B cell (primary cell): ENCODE results near the gene APLP1. TPM values are rescaled to one million over a fixed set of nuclear protein-coding genes. Genes with fewer than 3 reads are reported as not detected.

ENCODE experiments used
- ATAC-seq: fragments of 200-7000 bp; cut with Tn5 transposase; one replicate; pipeline ENCODE4 v1.10.0; 2021; ENCODE audit warnings: low read depth, mild to moderate bottlenecking, moderate number of reproducible peaks, moderate library complexity
- CTCF ChIA-PET: fragments of 350-600 bp; sonication (Branson Sonifier 250); formaldehyde crosslinking; loops from one replicate; lab custom pipeline; 2021; ENCODE audit warnings: antibody characterized with exemption, inconsistent platforms; lab: Charles Lee
- POLR2A ChIA-PET: fragments of 350-600 bp; sonication (Branson Sonifier 250); formaldehyde crosslinking; loops from one replicate; lab custom pipeline; 2021; ENCODE audit warnings: antibody characterized with exemption; lab: Charles Lee
- DNase-seq: peaks from one replicate; pipeline ENCODE4 v3.0.0; 2013
- H2AFZ ChIP-seq: 2 replicates; pipeline ENCODE4 v1.6.1; 2012; ENCODE audit warnings: mild to moderate bottlenecking, low read depth, low read length; ENCODE audit not compliant: insufficient read depth, poor library complexity, severe bottlenecking
- H3K27ac ChIP-seq, 2 donors: 1 replicate in 1 of 2; 2 replicates in 1 of 2; pipeline ENCODE4 v1.5.1; 2012 to 2013; ENCODE audit warnings: low read length in 2 of 2, mild to moderate bottlenecking in 2 of 2, moderate library complexity in 1 of 2
- H3K27me3 ChIP-seq, 4 experiments: fragments of 200-600 bp in 1 of 4; sonication (generic) in 1 of 4; replicated peaks in 1 of 4; 1 replicate in 2 of 4; 2 replicates in 2 of 4; pipeline versions ENCODE4 v1.6.1 to v1.7.0; 2013 to 2016; ENCODE audit warnings: low read length in 3 of 4, mild to moderate bottlenecking in 2 of 4, mixed read lengths in 1 of 4, moderate library complexity in 1 of 4; ENCODE audit not compliant: insufficient read depth in 4 of 4, control insufficient read depth in 3 of 4; ENCODE audit errors: control extremely low read depth in 1 of 4
- H3K36me3 ChIP-seq, 2 experiments: replicated peaks in 1 of 2; 1 replicate in 1 of 2; 2 replicates in 1 of 2; pipeline versions ENCODE4 v1.6.1 to v1.7.1; 2013; ENCODE audit warnings: low read length in 1 of 2; ENCODE audit not compliant: insufficient read depth in 2 of 2, control insufficient read depth in 1 of 2; ENCODE audit errors: control extremely low read depth in 1 of 2, extremely low read depth in 1 of 2
- H3K4me1 ChIP-seq, 2 donors: fragments of 200-600 bp in 1 of 2; sonication (generic) in 1 of 2; 1 replicate in 1 of 2; 2 replicates in 1 of 2; pipeline versions ENCODE4 v1.5.1 to v1.6.1; 2013 to 2017; ENCODE audit warnings: low read length in 2 of 2; ENCODE audit not compliant: control insufficient read depth in 2 of 2, insufficient read depth in 2 of 2
- H3K4me2 ChIP-seq: replicated peaks from 2 replicates; pipeline ENCODE3; 2012; ENCODE audit warnings: mild to moderate bottlenecking, low read depth, low read length; ENCODE audit not compliant: poor library complexity, severe bottlenecking
- H3K4me3 ChIP-seq, 5 experiments: fragments of 200-600 bp in 1 of 5; sonication (generic) in 1 of 5; 1 replicate in 3 of 5; 2 replicates in 2 of 5; pipeline versions ENCODE4 v1.5.1 to v1.7.0; 2011 to 2016; ENCODE audit warnings: low read length in 4 of 5, mild to moderate bottlenecking in 4 of 5, low read depth in 2 of 5, control low read depth in 1 of 5, moderate library complexity in 1 of 5; ENCODE audit not compliant: insufficient read depth in 1 of 5; ENCODE audit errors: control extremely low read depth in 1 of 5, extremely low read depth in 1 of 5
- H3K79me2 ChIP-seq: fragments of 200-600 bp; sonication (generic); one replicate; pipeline ENCODE4 v1.6.0; 2016; ENCODE audit warnings: low read length; ENCODE audit not compliant: control insufficient read depth, insufficient read depth
- H3K9ac ChIP-seq: fragments of 200-600 bp; sonication (generic); 2 replicates; pipeline ENCODE4 v1.6.1; 2017; ENCODE audit warnings: mild to moderate bottlenecking, low read length, moderate library complexity
- H3K9me3 ChIP-seq, 3 donors: one replicate each; pipeline versions ENCODE4 v1.6.1 to v1.7.1; 2013; ENCODE audit warnings: low read length in 2 of 3; ENCODE audit not compliant: control insufficient read depth in 2 of 3, insufficient read depth in 1 of 3; ENCODE audit errors: control extremely low read depth in 1 of 3
- H4K20me1 ChIP-seq: 2 replicates; pipeline ENCODE4 v1.6.0; 2012; ENCODE audit warnings: mild to moderate bottlenecking, low read length; ENCODE audit not compliant: insufficient read depth, control insufficient read depth, poor library complexity, severe bottlenecking
- H3K27ac Mint-ChIP-seq: one replicate; pipeline ENCODE4 v1.8.0; 2021; ENCODE audit warnings: mixed read lengths
- H3K27me3 Mint-ChIP-seq: one replicate; pipeline ENCODE4 v1.8.0; 2021; ENCODE audit warnings: mixed read lengths
- H3K4me1 Mint-ChIP-seq: one replicate; pipeline ENCODE4 v1.8.0; 2021; ENCODE audit warnings: mixed read lengths
- H3K4me3 Mint-ChIP-seq: one replicate; pipeline ENCODE4 v1.8.0; 2021; ENCODE audit warnings: mixed read lengths
- H3K9me3 Mint-ChIP-seq: one replicate; pipeline ENCODE4 v1.8.0; 2022; ENCODE audit warnings: mixed read lengths; ENCODE audit not compliant: insufficient read depth
- EZH2 ChIP-seq: IDR thresholded peaks from 2 replicates; pipeline ENCODE4 v1.6.1; 2012; ENCODE audit warnings: borderline replicate concordance, low read depth, mild to moderate bottlenecking, moderate library complexity, low read length; ENCODE audit not compliant: insufficient read depth, poor library complexity, severe bottlenecking
- WGBS: methylation state at CpG from one replicate; pipeline ENCODE4 v1.1.5; 2013; ENCODE audit warnings: missing lambda C conversion rate; ENCODE audit not compliant: insufficient coverage; 5-methylcytosine and 5-hydroxymethylcytosine counted together
- intact Hi-C: fragments of 100-400 bp; cut with micrococcal nuclease; formaldehyde crosslinking; loops from one replicate; pipeline ENCODE4 v1.10.0; 2022
- polyA plus RNA-seq: library from polyadenylated mRNA; depleted of rRNA; stranded (reverse); fragments of >200 nt; gene quantifications from 2 replicates; pipeline ENCODE4 v1.2.3, GENCODE V29; 2012
- total RNA-seq, 2 donors: library from RNA; stranded (reverse); fragments of 120-200 nt in 1 of 2; gene quantifications; 1 replicate in 1 of 2; 2 replicates in 1 of 2; pipeline versions ENCODE4 v1.2.3 to v1.2.4, GENCODE V29; 2013 to 2022
- TF ChIP-seq, protein P1 (sequence below): fragments of 200-600 bp; IDR thresholded peaks from one replicate; pipeline ENCODE4 v1.8.0; 2022; ENCODE audit warnings: antibody characterized with exemption, mild to moderate bottlenecking

APLP1 gene
- total and polyA plus RNA-seq, 2 donors (not counting 1 experiment from before 2014, with no cell fraction given) = 0.06 TPM; not detected in 1

DNA sequence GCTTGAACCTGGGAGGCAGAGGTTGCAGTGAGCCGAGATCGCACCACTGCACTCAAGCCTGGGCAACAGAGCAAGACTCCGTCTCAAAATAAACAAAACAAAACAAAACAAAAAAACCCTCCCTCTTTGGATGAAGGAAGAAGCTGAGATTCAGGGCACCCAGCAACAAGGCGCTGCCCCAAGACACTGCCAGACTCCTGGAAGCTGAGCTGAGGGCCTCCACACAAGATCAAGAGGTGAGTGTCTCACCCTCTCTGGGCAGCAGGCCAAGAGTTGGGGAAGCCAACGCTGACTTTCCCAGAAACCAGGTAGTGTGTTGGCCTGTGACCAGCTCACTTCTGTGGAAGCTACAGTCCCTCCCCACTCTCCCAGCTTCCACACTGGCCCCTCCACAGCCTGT, 43.4 kb downstream of the APLP1 start:
- TF ChIP-seq, protein P1, sequence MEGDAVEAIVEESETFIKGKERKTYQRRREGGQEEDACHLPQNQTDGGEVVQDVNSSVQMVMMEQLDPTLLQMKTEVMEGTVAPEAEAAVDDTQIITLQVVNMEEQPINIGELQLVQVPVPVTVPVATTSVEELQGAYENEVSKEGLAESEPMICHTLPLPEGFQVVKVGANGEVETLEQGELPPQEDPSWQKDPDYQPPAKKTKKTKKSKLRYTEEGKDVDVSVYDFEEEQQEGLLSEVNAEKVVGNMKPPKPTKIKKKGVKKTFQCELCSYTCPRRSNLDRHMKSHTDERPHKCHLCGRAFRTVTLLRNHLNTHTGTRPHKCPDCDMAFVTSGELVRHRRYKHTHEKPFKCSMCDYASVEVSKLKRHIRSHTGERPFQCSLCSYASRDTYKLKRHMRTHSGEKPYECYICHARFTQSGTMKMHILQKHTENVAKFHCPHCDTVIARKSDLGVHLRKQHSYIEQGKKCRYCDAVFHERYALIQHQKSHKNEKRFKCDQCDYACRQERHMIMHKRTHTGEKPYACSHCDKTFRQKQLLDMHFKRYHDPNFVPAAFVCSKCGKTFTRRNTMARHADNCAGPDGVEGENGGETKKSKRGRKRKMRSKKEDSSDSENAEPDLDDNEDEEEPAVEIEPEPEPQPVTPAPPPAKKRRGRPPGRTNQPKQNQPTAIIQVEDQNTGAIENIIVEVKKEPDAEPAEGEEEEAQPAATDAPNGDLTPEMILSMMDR = no peak
- TF ChIP-seq EZH2 = no peak
- Histone ChIP-seq H3K79me2 (no peaks in the 10 kb centered on the region), H3K9ac (no peak overlapping the region), H3K4me1 (peaks cover 31 to 58% of the 10 kb centered on the region in 2 donors), H4K20me1 (no peaks in the 10 kb centered on the region), H3K27ac (no peak overlapping the region), H3K4me3 (no peak overlapping the region), H3K36me3 (no peaks in the 10 kb centered on the region), H3K4me2 (peak overlapping the region; percentile 14), H2AFZ (no peak overlapping the region), H3K27me3 (no peaks in the 10 kb centered on the region), H3K9me3 (no peaks in the 10 kb centered on the region)
- DNase-seq (no peak), ATAC-seq (no peak)
- WGBS = 59% methylated on average over 3 of the region's 5 CpGs
- intact Hi-C loops = no loop called here
- Mint-ChIP-seq H3K4me3 (no peak overlapping the region), H3K27ac (peak overlapping the region; percentile 32), H3K4me1 (peaks cover 53% of the 10 kb centered on the region), H3K27me3 (no peaks in the 10 kb centered on the region), H3K9me3 (no peaks in the 10 kb centered on the region)
- POLR2A ChIA-PET = interaction anchor here (0.9 to 1.1 kb wide), 2 partner anchors 8 to 12 kb away, joined by 3 read pairs; no protein-coding TSS in a partner anchor
- CTCF ChIA-PET = interaction anchor here (0.7 to 1.6 kb wide), 3 partner anchors 19 to 217 kb away, joined by 3 to 5 read pairs (median 3); no protein-coding TSS in a partner anchor

DNA sequence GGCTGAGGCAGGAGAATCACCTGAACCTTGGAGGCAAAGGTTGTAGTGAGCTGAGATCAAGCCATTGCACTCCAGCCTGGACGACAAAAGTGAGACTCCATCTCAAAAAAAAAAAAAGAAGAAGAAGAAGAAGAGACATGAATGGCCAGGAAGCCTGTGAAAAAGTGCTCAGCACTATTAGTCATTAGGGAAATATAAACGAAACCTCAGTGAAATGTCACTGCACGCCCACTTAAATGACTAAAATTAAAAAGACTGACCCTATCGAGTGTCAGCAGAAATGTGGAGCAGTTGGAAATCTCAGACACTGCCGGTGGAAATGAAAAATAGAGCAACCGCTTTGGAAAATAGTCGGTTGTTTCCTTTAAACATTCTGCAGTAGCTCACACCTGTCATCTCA, 45.2 kb downstream of the APLP1 start:
- no peak overlapping the region for H2AFZ ChIP-seq
- intact Hi-C loops = no loop called here
- CTCF ChIA-PET = interaction anchor here (0.7 kb wide), 1 partner anchor 672 kb away, joined by 4 read pairs; no protein-coding TSS in a partner anchor
- H3K4me1 ChIP-seq = peaks cover 31 to 51% of the 10 kb centered on the region in 2 donors
- peak overlapping the region; percentile 56 for H3K4me3 Mint-ChIP-seq
- H3K4me3 ChIP-seq = no peak overlapping the region
- H3K27ac ChIP-seq = no peak overlapping the region
- DNase-seq (peak; percentile 28), ATAC-seq (no peak)
- no peak overlapping the region for H3K9ac ChIP-seq
- POLR2A ChIA-PET = no interaction called here
- H3K27me3 ChIP-seq = no peaks in the 10 kb centered on the region
- H3K4me1 Mint-ChIP-seq = peaks cover 38% of the 10 kb centered on the region
- H3K27me3 Mint-ChIP-seq = no peaks in the 10 kb centered on the region
- H3K27ac Mint-ChIP-seq = peak overlapping the region; percentile 56
- WGBS = no CpG with 5 or more reads among the region's 7 CpGs
- H3K79me2 ChIP-seq = no peaks in the 10 kb centered on the region
- no peaks in the 10 kb centered on the region for H3K9me3 Mint-ChIP-seq
- TF ChIP-seq, protein P1 = no peak
- TF ChIP-seq EZH2 = no peak
- H4K20me1 ChIP-seq = no peaks in the 10 kb centered on the region
- no peak overlapping the region for H3K4me2 ChIP-seq
- no peaks in the 10 kb centered on the region for H3K9me3 ChIP-seq
- no peaks in the 10 kb centered on the region for H3K36me3 ChIP-seq
